ENCODE measurements around the gene UHRF2. TPM values are rescaled to one million over a fixed set of nuclear protein-coding genes. Genes with fewer than 3 reads are reported as not detected.

UHRF2 gene
- total RNA-seq, 2 experiments from 2014 or later, result 57.0 to 60.1 TPM

DNA sequence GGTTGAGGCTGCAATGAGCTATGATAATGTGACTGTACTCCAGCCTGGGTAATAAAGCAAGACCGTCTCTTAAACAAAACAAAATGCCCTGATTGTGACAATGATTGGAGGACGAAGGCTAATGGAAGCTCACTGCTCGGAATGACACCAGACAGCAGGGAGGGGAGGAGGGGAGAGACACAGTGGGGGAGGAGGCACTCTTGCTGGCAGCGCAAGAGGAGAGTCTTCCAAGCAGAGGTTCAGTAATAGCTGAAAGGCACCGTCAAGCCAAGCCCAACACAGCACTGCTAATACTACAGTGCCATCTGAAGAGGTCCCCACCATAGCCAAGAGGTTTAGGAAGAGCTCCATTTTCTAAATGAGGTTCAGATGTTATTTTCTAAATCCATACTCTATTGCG, 130.2 kb downstream of the UHRF2 start:
- H3K36me3 Mint-ChIP-seq (ENCODE audit: low read depth), result no peaks in the 10 kb centered on the region
- no peak overlapping the region for H3K27ac Mint-ChIP-seq
- ATAC-seq (no peak), DNase-seq (no peak)
- POLR2A ChIA-PET, result no interaction called here
- no peaks in the 10 kb centered on the region for H3K9me3 Mint-ChIP-seq
- CTCF ChIA-PET, result interaction anchor here (1.0 kb wide), 1 partner anchor 189 kb away, joined by 3 read pairs; no protein-coding TSS in a partner anchor
- H3K4me1 Mint-ChIP-seq (ENCODE audit: low read depth), result no peaks in the 10 kb centered on the region
- no peak overlapping the region for H3K4me3 Mint-ChIP-seq
- TF ChIP-seq, protein P1, sequence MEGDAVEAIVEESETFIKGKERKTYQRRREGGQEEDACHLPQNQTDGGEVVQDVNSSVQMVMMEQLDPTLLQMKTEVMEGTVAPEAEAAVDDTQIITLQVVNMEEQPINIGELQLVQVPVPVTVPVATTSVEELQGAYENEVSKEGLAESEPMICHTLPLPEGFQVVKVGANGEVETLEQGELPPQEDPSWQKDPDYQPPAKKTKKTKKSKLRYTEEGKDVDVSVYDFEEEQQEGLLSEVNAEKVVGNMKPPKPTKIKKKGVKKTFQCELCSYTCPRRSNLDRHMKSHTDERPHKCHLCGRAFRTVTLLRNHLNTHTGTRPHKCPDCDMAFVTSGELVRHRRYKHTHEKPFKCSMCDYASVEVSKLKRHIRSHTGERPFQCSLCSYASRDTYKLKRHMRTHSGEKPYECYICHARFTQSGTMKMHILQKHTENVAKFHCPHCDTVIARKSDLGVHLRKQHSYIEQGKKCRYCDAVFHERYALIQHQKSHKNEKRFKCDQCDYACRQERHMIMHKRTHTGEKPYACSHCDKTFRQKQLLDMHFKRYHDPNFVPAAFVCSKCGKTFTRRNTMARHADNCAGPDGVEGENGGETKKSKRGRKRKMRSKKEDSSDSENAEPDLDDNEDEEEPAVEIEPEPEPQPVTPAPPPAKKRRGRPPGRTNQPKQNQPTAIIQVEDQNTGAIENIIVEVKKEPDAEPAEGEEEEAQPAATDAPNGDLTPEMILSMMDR (IDR thresholded peaks at IDR 0.05), result no peak
- H3K27me3 Mint-ChIP-seq, result peaks cover 3% of the 10 kb centered on the region
- intact Hi-C loops (cut with micrococcal nuclease), result no loop called here

GRCh38 chr9:6545017-6545691, 132.2 kb downstream of the UHRF2 start:
- Mint-ChIP-seq H3K9me3 (no peaks in the 10 kb centered on the region), H3K27me3 (peaks cover 3% of the 10 kb centered on the region), H3K27ac (no peak overlapping the region), H3K4me3 (no peak overlapping the region), H3K36me3 (ENCODE audit: low read depth) (no peaks in the 10 kb centered on the region), H3K4me1 (ENCODE audit: low read depth) (no peaks in the 10 kb centered on the region)
- TF ChIP-seq, protein P1 (IDR thresholded peaks at IDR 0.05), result no peak
- ATAC-seq (no peak), DNase-seq (no peak)
- intact Hi-C loops (cut with micrococcal nuclease), result no loop called here
- ChIA-PET POLR2A (interaction anchor here (0.7 kb wide), 1 partner anchor 933 kb away, joined by 3 read pairs; no protein-coding TSS in a partner anchor), CTCF (interaction anchor here (0.8 kb wide), 1 partner anchor 122 kb away, joined by 3 read pairs; no protein-coding TSS in a partner anchor)

- no peak for DNase-seq
- Mint-ChIP-seq H3K4me1 (ENCODE audit: low read depth) (no peaks in the 10 kb centered on the region), H3K27me3 (no peaks in the 10 kb centered on the region), H3K27ac (no peak overlapping the region), H3K9me3 (no peaks in the 10 kb centered on the region), H3K4me3 (no peak overlapping the region), H3K36me3 (ENCODE audit: low read depth) (no peaks in the 10 kb centered on the region)
- intact Hi-C loops (cut with micrococcal nuclease), result no loop called here
- ATAC-seq, result no peak
- POLR2A ChIA-PET, result no interaction called here
- CTCF ChIA-PET, result no interaction called here
- TF ChIP-seq, protein P1 (IDR thresholded peaks at IDR 0.05), result no peak
These were observed 136.3 kb downstream of the UHRF2 start for GRCh38 chr9:6549106-6549800.

DNA sequence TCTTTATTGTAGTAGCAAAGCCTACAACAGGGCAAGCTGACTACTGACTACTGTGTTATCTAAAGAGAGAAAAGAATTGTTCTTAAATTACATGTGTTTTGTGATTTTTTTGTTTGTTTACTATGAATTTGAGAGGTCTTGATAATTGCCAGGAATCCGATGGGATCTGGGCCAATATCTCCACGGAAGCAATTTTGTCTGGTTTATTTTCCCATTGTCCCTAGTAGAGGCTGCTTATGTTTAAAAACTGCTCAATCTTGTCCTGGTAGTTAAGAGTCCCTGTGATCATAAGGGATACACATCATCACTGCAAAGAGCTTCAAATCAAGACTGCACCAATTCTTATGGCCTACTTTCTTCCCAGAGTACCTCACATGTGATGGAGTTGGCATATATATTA, 138.1 kb downstream of the UHRF2 start:
- intact Hi-C loops (cut with micrococcal nuclease), result no loop called here
- no peak for DNase-seq
- H3K4me3 Mint-ChIP-seq, result no peak overlapping the region
- no peaks in the 10 kb centered on the region for H3K36me3 Mint-ChIP-seq (ENCODE audit: low read depth)
- no peak for ATAC-seq
- H3K27me3 Mint-ChIP-seq, result no peaks in the 10 kb centered on the region
- no peak overlapping the region for H3K27ac Mint-ChIP-seq
- H3K4me1 Mint-ChIP-seq (ENCODE audit: low read depth), result no peaks in the 10 kb centered on the region
- CTCF ChIA-PET, result no interaction called here
- TF ChIP-seq, protein P1 (IDR thresholded peaks at IDR 0.05), result no peak
- H3K9me3 Mint-ChIP-seq, result no peaks in the 10 kb centered on the region
- POLR2A ChIA-PET, result no interaction called here

DNA sequence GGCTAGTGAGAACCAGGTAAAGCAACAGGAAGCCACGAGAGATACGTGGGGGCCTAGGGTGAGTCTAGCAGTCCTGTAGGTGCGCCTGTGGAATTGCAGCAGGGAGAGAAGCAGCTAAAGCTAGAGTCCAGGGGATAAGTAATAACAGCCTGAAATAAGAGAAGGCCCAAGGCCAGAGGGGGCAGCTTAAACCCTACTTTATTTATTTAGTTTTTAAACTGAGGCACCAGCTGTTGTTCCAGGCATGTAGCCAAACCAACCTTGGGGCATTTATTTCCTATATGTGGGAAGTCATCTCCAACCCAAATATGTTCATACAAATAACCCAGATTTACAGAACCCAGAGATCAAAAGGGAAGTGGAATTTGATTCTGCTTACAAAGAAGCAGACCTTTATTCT, 139.0 kb downstream of the UHRF2 start:
- DNase-seq (no peak), ATAC-seq (no peak)
- POLR2A ChIA-PET, result no interaction called here
- CTCF ChIA-PET, result no interaction called here
- no peak overlapping the region for H3K4me3 Mint-ChIP-seq
- H3K27me3 Mint-ChIP-seq, result no peaks in the 10 kb centered on the region
- TF ChIP-seq, protein P1 (IDR thresholded peaks at IDR 0.05), result no peak
- intact Hi-C loops (cut with micrococcal nuclease), result no loop called here
- H3K27ac Mint-ChIP-seq, result no peak overlapping the region
- no peaks in the 10 kb centered on the region for H3K9me3 Mint-ChIP-seq
- no peaks in the 10 kb centered on the region for H3K36me3 Mint-ChIP-seq (ENCODE audit: low read depth)
- no peaks in the 10 kb centered on the region for H3K4me1 Mint-ChIP-seq (ENCODE audit: low read depth)

Data from activated CD8-positive, alpha-beta T cell treated with anti-CD3 and anti-CD28 coated beads for 36 hours (primary cell).